Epithelial cell of esophagus (primary cell): ENCODE measurements around the gene PDE11A.

Experiments used
- DNase-seq: peaks from one replicate; pipeline ENCODE4 v3.0.0; 2010; ENCODE audit warnings: low read depth
- H3K4me3 ChIP-seq: 2 replicates; pipeline ENCODE4 v1.5.1; 2011; ENCODE audit warnings: mild to moderate bottlenecking, low read length, control low read depth
- CTCF ChIP-seq: IDR thresholded peaks from 2 replicates; pipeline ENCODE4 v1.5.1; 2011; ENCODE audit warnings: low read depth, mild to moderate bottlenecking, low read length, control low read depth, inconsistent platforms; ENCODE audit not compliant: insufficient read depth; ENCODE audit errors: missing control alignments

PDE11A gene

GRCh38 chr2:177782613-177783012, 290.0 kb downstream of the PDE11A start:
- no peak for DNase-seq
- no peak for TF ChIP-seq CTCF
- no peak overlapping the region for H3K4me3 ChIP-seq

- no peak for DNase-seq
- H3K4me3 ChIP-seq: no peak overlapping the region
- TF ChIP-seq CTCF: no peak
Measured at GRCh38 chr2:177778472-177778871, 294.1 kb downstream of the PDE11A start.

GRCh38 chr2:177772529-177772928, 300.0 kb downstream of the PDE11A start:
- no peak overlapping the region for H3K4me3 ChIP-seq
- peak; percentile 43 for DNase-seq
- TF ChIP-seq CTCF: peak; percentile 58

GRCh38 chr2:177771191-177771590, 301.4 kb downstream of the PDE11A start:
- DNase-seq: peak; percentile 34
- no peak for TF ChIP-seq CTCF
- H3K4me3 ChIP-seq: no peak overlapping the region

GRCh38 chr2:177767768-177768167, 304.8 kb downstream of the PDE11A start:
- no peak for DNase-seq
- no peak overlapping the region for H3K4me3 ChIP-seq
- TF ChIP-seq CTCF: no peak

- no peak overlapping the region for H3K4me3 ChIP-seq
- no peak for DNase-seq
- no peak for TF ChIP-seq CTCF
Measured at GRCh38 chr2:177765698-177766097, 306.9 kb downstream of the PDE11A start.

GRCh38 chr2:177763531-177764265, 308.9 kb downstream of the PDE11A start:
- no peak overlapping the region for H3K4me3 ChIP-seq
- peak; percentile 76 for DNase-seq
- TF ChIP-seq CTCF: peak; percentile 81
